Activated naive CD4-positive, alpha-beta T cell treated with anti-CD3 and anti-CD28 coated beads, Interleukin-2, amount 10 ng/mL, durations not matched to agents 5 hours and 36 hours (primary cell): ENCODE data around the gene BCAS3. TPM values are rescaled to one million over a fixed set of nuclear protein-coding genes. Genes with fewer than 3 reads are reported as not detected.

ENCODE experiments used
- total RNA-seq, 2 experiments: library from RNA; stranded (reverse); gene quantifications; one replicate each; pipeline ENCODE4 v1.2.3, GENCODE V29; 2021

The BCAS3 gene
- 10 to 100 TPM; 18.3 to 20.6 TPM for total RNA-seq

GRCh38 chr17:60677308-60678117 lies at the start of gene BCAS3:
TSS of gene BCAS3 (plus strand) at chr17:60677851.

GRCh38 chr17:61399131-61400065 lies 721.7 kb downstream of the BCAS3 start, which contains the start of gene TBX2:
TSS of gene TBX2 (plus strand) at chr17:61399843. CDS start at chr17:61400177, 334 bp downstream.

Other genes with a start within 250 kb of the BCAS3 start
- gene APPBP2, start 151.6 kb upstream of the BCAS3 start, total RNA-seq = 10 to 100 TPM; 35.1 TPM
- 10 to 100 TPM; 17.0 to 19.6 TPM for gene PPM1D, start 77.7 kb upstream of the BCAS3 start, total RNA-seq